HepG2 (cell line): ENCODE data around the gene FGGY. TPM values are rescaled to one million over a fixed set of nuclear protein-coding genes. Genes with fewer than 3 reads are reported as not detected.

ENCODE experiments used
- ATAC-seq: fragments of 200-7000 bp; cut with Tn5 transposase; 3 replicates; pipeline ENCODE4 v1.9.1; 2020; ENCODE audit warnings: mild to moderate bottlenecking, moderate library complexity
- BruUV-seq: library from RNA; stranded (reverse); fragments of 400-500 nt; replicated peaks from 2 replicates; lab custom pipeline; 2021; lab: Mats Ljungman, UMichigan
- CTCF ChIA-PET: fragments of 300-600 bp; formaldehyde crosslinking; extraction: SDS; loops from one replicate; lab custom pipeline; 2021; ENCODE audit warnings: low total read pairs, inconsistent platforms, low intra/inter-chr PET ratio; lab: Yijun Ruan, JAX
- POLR2A ChIA-PET: fragments of 350-600 bp; sonication (Branson Sonifier 250); formaldehyde crosslinking; loops from one replicate; lab custom pipeline; 2020; ENCODE audit warnings: antibody characterized with exemption, inconsistent platforms; lab: Yijun Ruan, JAX
- DNase-seq: peaks from one replicate; pipeline ENCODE4 v3.0.0-alpha.2; 2015; ENCODE audit warnings: low spot score
- FAIRE-seq: peaks from 3 replicates; lab custom pipeline; 2011; peaks lifted over from hg19 to GRCh38; lab: Jason Lieb, UNC
- H2AFZ ChIP-seq: one replicate; pipeline ENCODE4 v1.6.1; 2011; ENCODE audit warnings: low read length, inconsistent platforms
- H3K27ac ChIP-seq: fragments of 300-600 bp; 3 replicates; pipeline ENCODE4 v1.8.0; 2011; ENCODE audit warnings: mixed run types, mild to moderate bottlenecking, mixed read lengths, low read length, inconsistent platforms; ENCODE audit not compliant: insufficient read depth; ENCODE audit errors: extremely low read length
- H3K27me3 ChIP-seq, 2 experiments: fragments of 200-600 bp in 1 of 2; 2 replicates in 1 of 2; 3 replicates in 1 of 2; pipeline versions ENCODE4 v1.6.0 to v1.8.0; 2011; ENCODE audit warnings: low read length in 2 of 2, mild to moderate bottlenecking in 2 of 2, moderate library complexity in 2 of 2, inconsistent platforms in 1 of 2; ENCODE audit not compliant: insufficient read depth in 2 of 2, control insufficient read depth in 1 of 2
- H3K36me3 ChIP-seq, 2 experiments: fragments of 200-600 bp in 1 of 2; replicated peaks in 1 of 2; 2 replicates in 1 of 2; 3 replicates in 1 of 2; pipeline versions ENCODE4 v1.5.1 to v1.8.0; 2011; ENCODE audit warnings: low read length in 2 of 2, inconsistent platforms in 1 of 2; ENCODE audit not compliant: insufficient read depth in 2 of 2, control insufficient read depth in 1 of 2
- H3K4me1 ChIP-seq: 2 replicates; pipeline ENCODE4 v1.5.1; 2012; ENCODE audit warnings: low read length, inconsistent platforms; ENCODE audit not compliant: insufficient read depth
- H3K4me2 ChIP-seq: 2 replicates; pipeline ENCODE4 v1.6.0; 2011; ENCODE audit warnings: low read depth, low read length, inconsistent platforms
- H3K4me3 ChIP-seq, 3 experiments: fragments of 200-600 bp in 1 of 3; sonication (generic), shearing (Covaris generic) in 1 of 3; replicated peaks in 1 of 3; 2 replicates each; pipeline ENCODE4 v1.5.1; 2011 to 2016; ENCODE audit warnings: low read length in 3 of 3, inconsistent platforms in 2 of 3, low read depth in 2 of 3, mild to moderate bottlenecking in 2 of 3, control low read depth in 1 of 3, mixed read lengths in 1 of 3; ENCODE audit not compliant: insufficient read depth in 1 of 3
- H3K79me2 ChIP-seq: one replicate; pipeline ENCODE4 v1.6.1; 2011; ENCODE audit warnings: low read length, inconsistent platforms; ENCODE audit not compliant: insufficient read depth
- H3K9ac ChIP-seq: 2 replicates; pipeline ENCODE4 v1.6.0; 2011; ENCODE audit warnings: mild to moderate bottlenecking, low read depth, low read length, inconsistent platforms; ENCODE audit not compliant: insufficient read depth
- H3K9me3 ChIP-seq: 2 replicates; pipeline ENCODE4 v1.5.1; 2012; ENCODE audit warnings: mild to moderate bottlenecking, low read length
- H4K20me1 ChIP-seq: 2 replicates; pipeline ENCODE4 v1.6.0; 2011; ENCODE audit warnings: inconsistent platforms, mild to moderate bottlenecking, low read length, moderate library complexity; ENCODE audit not compliant: insufficient read depth
- ARNTL ChIP-seq: sonication (generic); formaldehyde crosslinking; IDR thresholded peaks from 2 replicates; pipeline ENCODE4 v1.4.0; 2020; ENCODE audit warnings: mild to moderate bottlenecking, missing genetic modification reagents
- CEBPG ChIP-seq: IDR thresholded peaks from 2 replicates; pipeline ENCODE4 v1.6.1; 2016
- DMTF1 ChIP-seq: sonication (generic); formaldehyde crosslinking; IDR thresholded peaks from 2 replicates; pipeline ENCODE4 v1.4.0; 2020; ENCODE audit warnings: mild to moderate bottlenecking, missing genetic modification reagents
- FOXC1 ChIP-seq: sonication (generic); formaldehyde crosslinking; IDR thresholded peaks from 2 replicates; pipeline ENCODE4 v1.8.0; 2022; ENCODE audit warnings: mild to moderate bottlenecking, missing genetic modification reagents, borderline replicate concordance
- MATR3 ChIP-seq: sonication (generic); formaldehyde crosslinking; IDR thresholded peaks from 2 replicates; pipeline ENCODE4 v1.4.0; 2020; ENCODE audit warnings: missing genetic modification reagents
- NR3C1 ChIP-seq: sonication (generic); formaldehyde crosslinking; IDR thresholded peaks from 2 replicates; pipeline ENCODE4 v1.4.0; 2020; ENCODE audit warnings: missing genetic modification reagents
- RAD21 ChIP-seq: fragments of 450-650 bp; formaldehyde crosslinking; IDR thresholded peaks from 2 replicates; pipeline ENCODE4 v1.5.0; 2020; ENCODE audit warnings: mild to moderate bottlenecking
- SMARCE1 ChIP-seq: fragments of 450-650 bp; IDR thresholded peaks from 2 replicates; pipeline ENCODE4 v1.6.1; 2017; ENCODE audit warnings: borderline replicate concordance
- SMC3 ChIP-seq: IDR thresholded peaks from 2 replicates; pipeline ENCODE4 v1.6.1; 2011; ENCODE audit warnings: low read length, improper control_type of control experiment
- TRIM24 ChIP-seq: sonication (generic); formaldehyde crosslinking; IDR thresholded peaks from 2 replicates; pipeline ENCODE4 v1.8.0; 2022; ENCODE audit warnings: mild to moderate bottlenecking, missing genetic modification reagents
- ZNF646 ChIP-seq: sonication (generic); formaldehyde crosslinking; IDR thresholded peaks from 2 replicates; pipeline ENCODE4 v1.9.0; 2021; ENCODE audit warnings: mild to moderate bottlenecking, missing genetic modification reagents
- ZNF784 ChIP-seq: sonication (generic); formaldehyde crosslinking; IDR thresholded peaks from 2 replicates; pipeline ENCODE4 v1.5.1; 2020; ENCODE audit warnings: missing genetic modification reagents, mild to moderate bottlenecking, borderline replicate concordance
- ZSCAN5A ChIP-seq: sonication (generic); formaldehyde crosslinking; IDR thresholded peaks from 2 replicates; pipeline ENCODE4 v1.8.0; 2022; ENCODE audit warnings: mild to moderate bottlenecking, missing genetic modification reagents, borderline replicate concordance
- WGBS: methylation state at CpG from one replicate; pipeline ENCODE4 v1.1.6; 2017; ENCODE audit warnings: low lambda C conversion rate; 5-methylcytosine and 5-hydroxymethylcytosine counted together
- in situ Hi-C: cut with HindIII; loops from 2 replicates; pipeline ENCODE4 v1.10.0; 2017; ENCODE audit warnings: low pct_unique_long_range_greater_than_20kb; ENCODE audit not compliant: extremely low pct_ligation_motif_present
- intact Hi-C: fragments of 100-400 bp; cut with micrococcal nuclease; formaldehyde crosslinking; loops from one replicate; pipeline ENCODE4 v1.10.0; 2022; ENCODE audit not compliant: unreplicated experiment
- polyA plus RNA-seq, 8 experiments: library from polyadenylated mRNA; depleted of rRNA in 3 of 8; stranded (reverse) in 7 of 8; unstranded in 1 of 8; fragments of >200 nt; fragmentation: Illumina TruSeq in 4 of 8; extraction: Trizol in 4 of 8; gene quantifications; 2 replicates each; pipeline versions ENCODE4 v1.2.1 to v1.2.3, GENCODE V29; 2011 to 2016; ENCODE audit warnings: low read depth in 4 of 8, missing spikeins in 1 of 8, mixed read lengths in 1 of 8; ENCODE audit not compliant: insufficient read depth in 1 of 8
- total RNA-seq, 5 experiments: library from RNA; depleted of rRNA; stranded (reverse); fragments of >200 nt; fragmentation: Illumina TruSeq; extraction: Trizol; gene quantifications; 2 replicates each; pipeline ENCODE4 v1.2.3, GENCODE V29; 2016; ENCODE audit warnings: low read depth in 1 of 5

FGGY gene
- total and polyA plus RNA-seq, 2 of the 13 experiments (the other 11 are each of a cell fraction or from before 2014, with no cell fraction given), result 15.7 to 27.5 TPM

GRCh38 chr1:59302297-59302696 lies 5.4 kb downstream of the FGGY start (continued):
- TF ChIP-seq ZNF646, result no peak

GRCh38 chr1:59302871-59303270 lies 6.0 kb downstream of the FGGY start:
- in situ Hi-C loops, result no loop called here
- CTCF ChIA-PET, result no interaction called here
- FAIRE-seq, result no peak
- no peak for TF ChIP-seq CEBPG (CRISPR knock-in tag)
- no peak for TF ChIP-seq ARNTL
- no peak for TF ChIP-seq TRIM24 (CRISPR knock-in tag)
- TF ChIP-seq SMARCE1, result no peak
- TF ChIP-seq FOXC1 (CRISPR knock-in tag), result no peak
- TF ChIP-seq SMC3, result no peak
- TF ChIP-seq DMTF1, result no peak
- TF ChIP-seq ZNF784, result no peak
- TF ChIP-seq NR3C1 (CRISPR knock-in tag), result no peak
- no peak for TF ChIP-seq RAD21 (CRISPR knock-in tag)
- TF ChIP-seq MATR3 (CRISPR knock-in tag), result no peak
- TF ChIP-seq ZSCAN5A (CRISPR knock-in tag), result no peak

More at GRCh38 chr1:59302871-59303270, 6.0 kb downstream of the FGGY start:
- no peaks in the 10 kb centered on the region for H3K27me3 ChIP-seq
- H3K27ac ChIP-seq, result no peak overlapping the region
- WGBS, result 97% methylated on average over 2 of the region's 2 CpGs
- H3K9me3 ChIP-seq, result peaks cover 9% of the 10 kb centered on the region
- no peak overlapping the region for H3K4me3 ChIP-seq
- ATAC-seq (no peak), DNase-seq (no peak)
- H3K9ac ChIP-seq, result no peak overlapping the region
- intact Hi-C loops, result no loop called here
- H2AFZ ChIP-seq, result no peak overlapping the region
- POLR2A ChIA-PET, result no interaction called here
- peaks cover 15% of the 10 kb centered on the region for H3K4me1 ChIP-seq
- BruUV-seq, result no TSS peak
- no peaks in the 10 kb centered on the region for H3K79me2 ChIP-seq
- H3K4me2 ChIP-seq, result no peak overlapping the region
- no peaks in the 10 kb centered on the region for H3K36me3 ChIP-seq
- no peaks in the 10 kb centered on the region for H4K20me1 ChIP-seq
